Sigmoid colon (tissue), 7 donors: ENCODE results near the gene GLS. TPM values are rescaled to one million over a fixed set of nuclear protein-coding genes. Genes with fewer than 3 reads are reported as not detected.

Experiments used
- DNase-seq: peaks from one replicate; pipeline ENCODE4 v3.0.0-alpha.2; 2019
- H3K27ac ChIP-seq, 4 donors: fragments of 200-600 bp; sonication (generic); one replicate each; pipeline ENCODE4 v1.5.1; 2016 to 2019; ENCODE audit warnings: mild to moderate bottlenecking in 1 of 4
- H3K27me3 ChIP-seq, 3 donors: fragments of 200-600 bp; sonication (generic); one replicate each; pipeline ENCODE4 v1.5.1; 2019; ENCODE audit warnings: mild to moderate bottlenecking in 1 of 3
- H3K36me3 ChIP-seq, 4 donors: fragments of 200-600 bp; sonication (generic); one replicate each; pipeline ENCODE4 v1.5.1; 2016 to 2019
- H3K4me1 ChIP-seq, 4 donors: fragments of 200-600 bp; sonication (generic); one replicate each; pipeline ENCODE4 v1.5.1; 2017 to 2019
- H3K4me3 ChIP-seq, 4 donors: fragments of 200-600 bp; sonication (generic); one replicate each; pipeline ENCODE4 v1.5.1; 2017 to 2019; ENCODE audit warnings: mild to moderate bottlenecking in 2 of 4, moderate library complexity in 1 of 4
- H3K9me3 ChIP-seq, 4 donors: fragments of 200-600 bp in 3 of 4; sonication (generic) in 3 of 4; one replicate each; pipeline versions ENCODE4 v1.5.1 to v1.6.1; 2013 to 2019
- EP300 ChIP-seq, 4 donors: sonication (generic); formaldehyde crosslinking; IDR thresholded peaks; one replicate each; pipeline ENCODE4 v1.6.1; 2017; ENCODE audit warnings: antibody characterized with exemption in 4 of 4
- POLR2A ChIP-seq, 2 donors: fragments of 450-650 bp; IDR thresholded peaks; one replicate each; pipeline ENCODE4 v1.6.1; 2016; ENCODE audit warnings: antibody characterized with exemption in 2 of 2, mild to moderate bottlenecking in 2 of 2, moderate library complexity in 2 of 2
- POLR2AphosphoS5 ChIP-seq, 4 donors: sonication (generic); formaldehyde crosslinking; IDR thresholded peaks; one replicate each; pipeline ENCODE4 v1.6.1; 2017; ENCODE audit warnings: antibody characterized with exemption in 4 of 4
- WGBS, 2 donors: extraction: QIAGEN DNeasy Blood & Tissue Kit; methylation state at CpG; one replicate each; pipeline ENCODE4 v1.1.7; 2013; 5-methylcytosine and 5-hydroxymethylcytosine counted together
- intact Hi-C: fragments of 100-400 bp; cut with DNase I; formaldehyde crosslinking; loops from one replicate; pipeline ENCODE4 v1.15.1; 2023
- polyA plus RNA-seq, 3 donors: library from polyadenylated mRNA; stranded (reverse); fragments of 200-250 nt; gene quantifications; one replicate each; pipeline ENCODE4 v1.2.3, GENCODE V29; 2013
- total RNA-seq, 4 donors: library from RNA; depleted of rRNA; stranded (reverse); fragments of >200 nt; gene quantifications; one replicate each; pipeline ENCODE4 v1.1.0, GENCODE V29; 2016
- TF ChIP-seq, protein P1 (sequence below), 4 experiments: fragments of 450-650 bp in 3 of 4; fragments of 200-600 bp in 1 of 4; IDR thresholded peaks; one replicate each; pipeline ENCODE4 v1.5.1; 2016 to 2019; ENCODE audit warnings: antibody characterized with exemption in 4 of 4, mild to moderate bottlenecking in 3 of 4, moderate library complexity in 2 of 4
- donor health status: healthy with polysubstance abuse.
- donor health status: Bipolar disorder and iron deficiency.
- donor health status: healthy.

GLS gene
- total and polyA plus RNA-seq, 7 donors, result 15.0 to 139 (median 87.1) TPM

DNA sequence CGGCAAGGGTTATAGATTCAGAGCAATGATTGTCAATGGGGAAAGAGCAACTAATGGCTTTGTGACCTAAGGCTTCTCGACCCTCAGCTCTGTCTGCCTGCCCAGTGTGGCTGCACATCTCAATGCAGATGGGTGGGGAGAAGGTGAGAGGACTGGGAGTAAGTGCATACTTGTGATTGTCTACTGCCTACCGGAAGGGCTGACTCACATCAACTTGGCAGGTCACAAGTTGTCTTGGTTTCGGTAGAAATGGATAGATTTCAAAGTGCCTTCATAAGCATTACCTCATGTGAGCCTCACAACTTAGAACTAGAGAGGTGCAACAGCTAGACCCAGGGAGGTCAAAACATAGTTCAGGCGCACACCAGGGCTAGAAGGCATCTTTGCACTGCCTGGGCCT lies 104.0 kb downstream of the GLS start:
- H3K27ac ChIP-seq, result no peak overlapping the region
- TF ChIP-seq POLR2A (IDR thresholded peaks at IDR 0.05) (no peak), EP300 (IDR thresholded peaks at IDR 0.05) (no peak), POLR2AphosphoS5 (IDR thresholded peaks at IDR 0.05) (no peak)
- TF ChIP-seq, protein P1, sequence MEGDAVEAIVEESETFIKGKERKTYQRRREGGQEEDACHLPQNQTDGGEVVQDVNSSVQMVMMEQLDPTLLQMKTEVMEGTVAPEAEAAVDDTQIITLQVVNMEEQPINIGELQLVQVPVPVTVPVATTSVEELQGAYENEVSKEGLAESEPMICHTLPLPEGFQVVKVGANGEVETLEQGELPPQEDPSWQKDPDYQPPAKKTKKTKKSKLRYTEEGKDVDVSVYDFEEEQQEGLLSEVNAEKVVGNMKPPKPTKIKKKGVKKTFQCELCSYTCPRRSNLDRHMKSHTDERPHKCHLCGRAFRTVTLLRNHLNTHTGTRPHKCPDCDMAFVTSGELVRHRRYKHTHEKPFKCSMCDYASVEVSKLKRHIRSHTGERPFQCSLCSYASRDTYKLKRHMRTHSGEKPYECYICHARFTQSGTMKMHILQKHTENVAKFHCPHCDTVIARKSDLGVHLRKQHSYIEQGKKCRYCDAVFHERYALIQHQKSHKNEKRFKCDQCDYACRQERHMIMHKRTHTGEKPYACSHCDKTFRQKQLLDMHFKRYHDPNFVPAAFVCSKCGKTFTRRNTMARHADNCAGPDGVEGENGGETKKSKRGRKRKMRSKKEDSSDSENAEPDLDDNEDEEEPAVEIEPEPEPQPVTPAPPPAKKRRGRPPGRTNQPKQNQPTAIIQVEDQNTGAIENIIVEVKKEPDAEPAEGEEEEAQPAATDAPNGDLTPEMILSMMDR (IDR thresholded peaks at IDR 0.05), result no peak
- H3K9me3 ChIP-seq, result no peaks in the 10 kb centered on the region
- H3K27me3 ChIP-seq, result no peaks in the 10 kb centered on the region
- 91 to 92% methylated on average over 5 of the region's 5 CpGs for WGBS, 2 donors
- no peaks in the 10 kb centered on the region for H3K4me1 ChIP-seq
- intact Hi-C loops, result no loop called here
- H3K4me3 ChIP-seq, result no peak overlapping the region
- H3K36me3 ChIP-seq, result peaks cover 43 to 100% (median 65%) of the 10 kb centered on the region in 4 donors
- no peak for DNase-seq

DNA sequence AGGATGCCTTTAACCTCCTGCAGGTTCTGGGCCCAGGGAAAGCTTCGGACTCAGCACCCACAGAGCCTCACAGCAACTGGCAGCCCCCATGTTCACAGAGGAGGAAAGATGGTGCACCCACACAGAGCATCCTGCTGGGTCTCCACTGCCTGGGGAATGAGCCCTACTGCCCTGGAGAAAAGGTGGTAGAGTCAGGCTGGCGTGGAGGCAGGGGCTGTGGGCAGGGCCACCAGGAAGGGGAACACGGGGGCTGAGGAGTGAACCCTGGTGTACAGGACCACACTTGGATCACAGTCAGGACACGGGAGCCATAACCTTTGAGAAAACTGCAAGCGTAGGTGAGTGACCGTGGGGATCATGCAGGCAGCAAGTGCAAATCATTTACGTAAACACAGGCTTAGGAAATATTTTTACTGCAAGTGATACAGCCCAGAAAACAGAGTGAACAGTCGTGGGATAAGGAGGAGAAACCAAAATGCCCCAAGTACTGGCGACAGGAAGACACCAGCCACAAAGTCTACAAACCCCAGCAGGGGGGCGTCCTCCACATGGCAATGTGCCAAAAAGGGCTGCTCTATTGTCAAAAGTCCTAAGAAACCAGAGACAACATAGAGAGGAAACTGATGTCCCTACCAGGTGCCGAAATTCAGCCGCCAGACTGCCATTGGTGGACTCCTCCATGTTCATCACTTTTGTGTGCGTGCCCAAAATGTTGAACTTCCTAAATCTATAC lies 105.8 kb downstream of the GLS start:
- H3K27ac ChIP-seq, result no peak overlapping the region
- H3K4me1 ChIP-seq, result no peaks in the 10 kb centered on the region
- no peak for DNase-seq
- no peaks in the 10 kb centered on the region for H3K27me3 ChIP-seq
- WGBS, 2 donors, result 78 to 91% methylated on average over 13 of the region's 13 CpGs
- intact Hi-C loops, result no loop called here
- no peaks in the 10 kb centered on the region for H3K9me3 ChIP-seq
- no peak overlapping the region for H3K4me3 ChIP-seq
- peaks cover 43 to 100% (median 69%) of the 10 kb centered on the region in 4 donors for H3K36me3 ChIP-seq
- TF ChIP-seq, protein P1 (IDR thresholded peaks at IDR 0.05), result no peak
- TF ChIP-seq POLR2A (IDR thresholded peaks at IDR 0.05) (no peak), EP300 (IDR thresholded peaks at IDR 0.05) (no peak), POLR2AphosphoS5 (IDR thresholded peaks at IDR 0.05) (no peak)

DNA sequence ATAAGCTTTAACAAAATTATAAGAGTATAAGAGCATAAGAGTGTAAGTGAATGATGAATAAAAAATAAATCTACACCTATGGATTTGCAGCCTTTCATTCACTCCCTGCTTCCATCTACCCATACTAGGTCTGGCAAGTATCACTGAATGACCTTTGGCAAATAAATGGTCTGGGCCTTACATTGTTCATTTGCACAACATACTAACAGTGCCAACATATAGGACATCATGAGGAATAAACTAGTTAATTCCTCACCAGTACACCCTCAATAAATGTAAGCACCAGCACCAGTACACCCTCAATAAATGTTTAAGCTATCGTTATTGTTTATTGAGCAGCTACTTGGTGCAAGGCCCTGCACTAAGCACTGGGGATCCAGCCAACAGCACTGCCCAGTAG lies 106.5 kb downstream of the GLS start:
- no peaks in the 10 kb centered on the region for H3K9me3 ChIP-seq
- H3K4me3 ChIP-seq, result no peak overlapping the region
- no peak for DNase-seq
- H3K4me1 ChIP-seq, result no peaks in the 10 kb centered on the region
- H3K36me3 ChIP-seq, result peaks cover 43 to 100% (median 69%) of the 10 kb centered on the region in 4 donors
- no peaks in the 10 kb centered on the region for H3K27me3 ChIP-seq
- 94 to 98% methylated on average over 1 of the region's 1 CpG for WGBS, 2 donors
- H3K27ac ChIP-seq, result no peak overlapping the region
- TF ChIP-seq EP300 (IDR thresholded peaks at IDR 0.05) (no peak), POLR2AphosphoS5 (IDR thresholded peaks at IDR 0.05) (no peak), POLR2A (IDR thresholded peaks at IDR 0.05) (no peak)
- TF ChIP-seq, protein P1 (IDR thresholded peaks at IDR 0.05), result no peak
- intact Hi-C loops, result no loop called here

DNA sequence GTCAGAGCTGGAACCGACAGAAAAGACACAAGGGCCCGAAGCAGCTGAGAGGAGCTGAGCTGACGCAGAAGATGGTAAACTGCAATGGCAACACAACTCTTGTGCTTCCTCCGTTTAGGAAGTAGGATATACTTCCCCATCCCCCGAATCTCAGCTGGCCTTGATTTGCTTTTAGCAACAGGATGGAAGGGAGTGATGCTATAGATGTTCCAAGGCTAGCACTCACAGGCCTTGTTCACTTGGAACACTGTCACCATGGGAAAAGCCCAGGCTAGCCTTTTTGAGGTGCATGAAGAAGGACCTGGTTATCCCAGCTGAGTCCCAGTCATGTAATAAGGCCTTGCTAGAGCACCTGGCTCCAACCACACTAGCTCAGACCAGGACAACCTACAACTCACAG lies 107.3 kb downstream of the GLS start:
- Histone ChIP-seq H3K27me3 (no peaks in the 10 kb centered on the region), H3K9me3 (no peaks in the 10 kb centered on the region), H3K4me3 (no peak overlapping the region), H3K27ac (no peak overlapping the region), H3K36me3 (peaks cover 38 to 100% (median 67%) of the 10 kb centered on the region in 4 donors), H3K4me1 (no peaks in the 10 kb centered on the region)
- DNase-seq, result no peak
- intact Hi-C loops, result no loop called here
- TF ChIP-seq POLR2A (IDR thresholded peaks at IDR 0.05) (no peak), POLR2AphosphoS5 (IDR thresholded peaks at IDR 0.05) (no peak), EP300 (IDR thresholded peaks at IDR 0.05) (no peak)
- TF ChIP-seq, protein P1 (IDR thresholded peaks at IDR 0.05), result no peak
- 96 to 97% methylated on average over 5 of the region's 5 CpGs for WGBS, 2 donors
